Measurements from ENCODE around the gene USP7.
"Not testable (repeated sequence)": the region's sequence is repeated elsewhere in the genome, so short reads cannot be mapped to it uniquely, and the experiment has no call there.

The USP7 gene

DNA sequence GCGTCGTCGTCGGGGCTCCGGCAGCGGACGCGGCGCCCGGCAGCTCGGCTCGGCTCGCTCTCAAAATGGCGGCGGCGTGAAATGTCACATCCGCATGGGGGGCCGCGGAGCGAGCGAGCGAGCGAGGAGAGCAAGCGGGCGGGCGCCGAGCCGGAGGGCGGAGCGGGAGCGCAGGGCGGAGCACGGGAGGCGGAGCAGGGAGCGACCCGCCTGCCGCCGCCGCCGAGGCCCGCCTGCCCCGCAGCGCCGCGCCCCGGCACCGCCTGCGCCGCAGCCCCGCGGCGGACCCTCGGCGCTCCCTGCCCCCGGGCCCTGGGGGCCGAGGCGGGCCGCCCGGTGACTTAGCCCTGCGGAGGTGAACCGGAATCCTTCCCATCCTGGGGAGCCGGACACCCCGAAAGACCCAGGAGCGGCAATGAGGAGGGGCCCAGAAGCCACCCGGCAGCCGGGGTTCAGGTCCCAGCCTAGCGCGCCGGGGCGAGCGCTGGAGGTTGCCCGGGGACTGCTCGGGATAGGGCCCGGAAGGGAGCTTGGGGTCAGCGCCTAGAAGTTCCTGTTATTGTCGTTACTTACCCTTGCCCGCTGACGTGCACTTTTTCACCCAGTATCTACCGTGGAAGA lies at the start of gene USP7:
Gene USP7, minus strand, starts transcription at position 86 of the 621 bp plus-strand sequence. CDS start 621 bp downstream, outside the sequence.
- peak; percentile 92 for DNase-seq

DNA sequence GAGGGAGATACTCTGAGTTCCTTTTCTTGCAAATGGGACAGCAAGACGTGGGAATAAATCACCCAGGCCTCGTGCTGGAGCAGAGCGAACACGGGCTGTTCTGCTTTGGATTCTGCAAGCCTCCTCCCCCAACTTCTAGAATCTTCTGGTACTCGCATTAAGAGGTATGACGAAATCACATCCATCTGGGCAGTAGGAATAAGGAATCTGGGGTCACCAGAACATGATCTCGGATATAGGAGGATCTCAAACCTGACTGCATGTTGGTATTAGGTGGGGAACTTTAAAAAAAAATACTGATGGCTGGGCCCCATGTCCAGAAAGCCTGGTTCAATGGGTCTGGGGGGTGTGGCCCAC lies 49.8 kb upstream of the USP7 start:
- no peak for DNase-seq

DNA sequence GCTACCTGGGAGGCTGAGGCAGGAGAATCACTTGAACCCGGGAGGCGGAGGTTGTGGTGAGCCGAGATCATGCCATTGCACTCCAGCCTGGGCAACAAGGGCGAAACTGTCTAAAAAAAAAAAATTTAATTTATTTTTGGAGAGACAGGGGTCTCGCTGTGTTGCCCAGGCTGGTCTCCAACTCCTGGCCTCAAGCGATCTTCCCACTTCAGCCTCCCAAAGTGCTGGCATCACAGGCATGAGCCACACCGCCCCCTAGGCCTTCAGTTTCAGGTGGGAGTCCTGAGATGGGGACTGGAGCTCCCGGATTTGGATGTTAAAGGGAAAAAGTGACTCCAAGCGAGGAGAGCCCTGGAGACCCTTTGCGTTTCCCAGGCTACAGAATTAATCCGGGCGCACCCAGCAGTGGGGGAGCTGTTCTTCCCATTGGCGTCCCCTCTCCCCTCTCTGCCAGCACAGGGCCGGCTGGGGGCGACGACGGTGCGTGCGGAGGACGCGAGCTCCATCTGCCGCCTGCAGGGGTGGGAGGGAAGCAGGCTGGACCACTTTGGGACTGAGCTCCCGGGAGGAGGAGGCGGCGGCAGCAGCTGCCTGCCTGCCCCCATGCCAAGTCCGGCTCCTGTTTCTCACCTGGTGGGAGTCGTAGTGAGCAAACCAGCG lies 49.3 kb upstream of the USP7 start:
- DNase-seq: peak; percentile 70

DNA sequence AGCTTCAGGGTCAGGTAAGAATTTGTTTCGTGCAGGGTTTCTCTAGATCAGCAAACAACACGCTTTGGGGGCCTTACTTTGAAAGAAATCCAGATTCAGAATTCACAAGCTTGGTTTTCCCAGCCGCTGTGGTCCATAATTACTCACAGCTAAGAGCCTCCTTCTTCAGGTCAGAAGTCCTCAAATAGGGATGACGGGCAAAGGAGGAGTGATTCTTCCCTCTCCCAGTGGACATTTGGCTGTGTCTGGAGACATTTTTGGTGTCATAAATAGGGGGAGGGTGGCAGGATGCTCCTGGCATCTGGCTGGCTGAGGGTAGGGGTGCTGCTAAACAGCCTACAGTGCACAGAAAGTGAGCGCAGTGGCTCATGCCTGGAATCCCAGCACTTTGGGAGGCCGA lies 48.6 kb upstream of the USP7 start:
- no peak for DNase-seq

DNA sequence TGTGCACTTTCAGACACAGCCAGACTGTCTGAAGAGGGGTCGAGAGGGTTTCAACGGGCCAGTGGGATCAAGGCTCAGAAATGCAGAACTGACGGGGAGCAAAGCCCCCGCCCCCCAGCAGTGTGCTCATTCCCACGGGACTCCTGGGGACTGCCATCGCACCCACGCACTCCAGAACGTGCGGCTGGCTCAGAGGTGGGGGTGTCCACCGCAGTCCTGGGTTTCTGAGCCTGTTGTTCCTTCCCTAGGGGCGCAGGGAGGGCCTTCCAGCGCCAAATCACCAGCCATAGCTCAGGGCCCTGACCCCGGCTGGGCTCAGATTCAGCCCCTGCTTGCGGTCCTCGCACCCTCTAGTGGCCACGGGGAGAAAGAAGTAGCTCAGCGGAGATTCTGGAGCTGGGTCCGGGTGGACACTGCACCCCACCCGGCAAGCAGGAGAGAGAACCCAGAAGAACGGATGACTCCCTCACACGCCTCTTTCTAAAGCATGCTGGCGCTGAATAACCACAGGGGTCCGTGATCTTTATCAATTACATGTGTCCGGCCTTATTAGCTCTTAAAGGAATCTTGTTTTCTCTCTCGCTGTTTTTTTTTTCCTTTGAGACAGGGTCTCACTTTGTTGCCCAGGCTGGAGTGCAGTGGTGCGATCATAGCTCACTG lies 45.0 kb upstream of the USP7 start:
- DNase-seq: peak; percentile 75

DNA sequence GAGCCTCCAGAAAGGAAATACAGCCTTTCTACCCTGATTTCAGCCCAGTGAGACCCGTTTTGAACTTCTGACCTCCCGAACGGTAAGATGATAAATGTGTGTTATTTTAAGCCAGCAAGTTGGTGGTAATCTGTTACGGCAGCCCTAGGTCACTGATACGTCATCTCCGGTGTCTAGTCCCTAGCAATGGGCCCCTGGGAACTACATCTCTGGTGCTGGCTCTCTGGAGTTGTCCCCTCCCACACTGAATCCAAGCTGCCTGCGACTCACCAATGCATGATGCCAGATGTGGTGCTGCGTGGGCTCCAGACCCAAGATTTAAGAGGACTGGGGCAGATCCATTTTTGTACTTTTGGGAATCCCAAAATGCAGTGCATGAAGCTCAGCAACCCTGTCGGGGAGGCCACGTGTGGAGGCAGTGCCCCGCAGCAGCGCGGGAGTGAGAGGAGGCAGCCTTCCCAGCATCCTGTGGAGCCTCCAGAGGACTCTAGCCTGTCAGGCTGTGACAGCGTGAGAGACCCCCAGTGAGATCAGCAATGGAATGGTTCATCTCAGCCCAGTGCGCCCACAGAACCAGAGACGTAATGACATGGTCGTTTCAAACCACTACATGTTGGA lies 43.6 kb upstream of the USP7 start:
- no peak for DNase-seq

DNA sequence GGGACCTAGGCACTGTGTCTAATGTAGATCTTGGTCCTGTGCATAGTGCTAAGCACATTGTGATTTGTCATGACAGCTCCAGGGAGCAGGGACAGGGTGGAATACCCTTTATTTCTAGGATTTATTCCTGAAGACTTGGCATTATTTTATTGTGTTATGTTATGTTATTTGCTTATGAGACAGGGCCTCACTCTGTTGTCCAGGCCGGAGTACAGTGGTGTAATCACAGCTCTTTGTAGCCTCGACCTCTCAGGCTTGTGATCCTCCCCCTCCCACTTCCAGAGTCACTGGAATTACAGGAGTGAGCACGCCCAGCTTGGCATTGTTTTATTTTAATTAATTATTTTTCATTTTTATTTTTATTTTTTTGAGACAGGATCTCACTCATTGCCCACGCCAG lies 40.5 kb upstream of the USP7 start:
- no peak for DNase-seq

DNA sequence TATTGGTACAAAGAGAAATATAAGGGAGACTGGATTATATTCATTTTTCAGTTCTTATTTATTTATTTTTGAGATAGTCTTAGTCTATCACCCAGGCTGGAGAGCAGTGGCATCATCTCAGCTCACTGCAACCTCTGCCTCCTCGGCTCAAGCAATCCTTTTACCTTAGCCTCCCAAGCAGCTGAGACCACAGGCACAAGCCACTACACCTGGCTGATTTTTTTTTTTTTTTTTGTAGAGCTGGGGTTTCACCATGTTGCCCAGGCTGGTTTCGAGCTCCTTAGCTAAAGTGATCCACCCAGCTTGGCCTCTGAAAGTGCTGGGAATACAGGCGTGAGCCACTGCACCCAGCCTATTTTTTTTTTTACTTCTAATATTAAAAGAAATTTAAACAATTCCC lies 40.1 kb upstream of the USP7 start:
- DNase-seq: peak; percentile 14

DNA sequence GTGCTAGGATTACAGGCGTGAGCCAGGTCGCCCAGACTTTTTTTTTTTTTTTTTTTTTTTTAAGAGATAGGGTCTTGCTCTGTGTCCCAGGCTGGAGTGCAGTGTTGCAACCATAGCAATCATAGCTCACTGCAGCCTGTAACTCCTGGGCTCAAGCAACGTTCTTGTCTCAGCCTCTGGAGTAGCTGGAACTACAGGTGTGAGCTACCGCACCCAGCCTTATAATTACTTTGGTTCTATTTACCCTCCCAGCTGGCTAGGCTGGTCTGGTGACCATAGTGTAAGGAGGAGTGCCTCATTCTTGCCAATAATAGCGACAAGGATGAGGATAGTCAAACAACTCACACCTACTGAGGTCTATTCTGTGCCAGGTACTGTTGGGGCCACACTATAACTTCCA lies 39.6 kb upstream of the USP7 start:
- DNase-seq: peak; percentile 79

DNA sequence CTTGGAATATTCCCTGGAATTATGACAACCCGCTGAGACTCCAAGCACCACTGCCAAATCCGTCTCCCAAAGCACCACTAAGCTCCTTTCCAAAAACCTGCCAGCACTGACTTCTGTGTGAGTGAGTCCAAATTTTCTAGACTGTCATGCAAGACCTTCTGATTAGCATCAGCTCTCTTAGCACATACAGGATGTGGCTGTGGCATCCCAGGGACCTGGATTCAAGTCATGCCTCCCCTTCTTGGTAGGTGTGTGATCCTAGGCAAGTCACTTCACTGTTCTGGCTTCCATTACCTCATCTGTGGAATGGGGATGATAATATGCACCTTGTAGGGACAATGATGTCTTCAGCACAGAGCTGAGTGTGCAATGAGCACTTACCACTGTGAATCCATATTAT lies 38.3 kb upstream of the USP7 start:
- no peak for DNase-seq

DNA sequence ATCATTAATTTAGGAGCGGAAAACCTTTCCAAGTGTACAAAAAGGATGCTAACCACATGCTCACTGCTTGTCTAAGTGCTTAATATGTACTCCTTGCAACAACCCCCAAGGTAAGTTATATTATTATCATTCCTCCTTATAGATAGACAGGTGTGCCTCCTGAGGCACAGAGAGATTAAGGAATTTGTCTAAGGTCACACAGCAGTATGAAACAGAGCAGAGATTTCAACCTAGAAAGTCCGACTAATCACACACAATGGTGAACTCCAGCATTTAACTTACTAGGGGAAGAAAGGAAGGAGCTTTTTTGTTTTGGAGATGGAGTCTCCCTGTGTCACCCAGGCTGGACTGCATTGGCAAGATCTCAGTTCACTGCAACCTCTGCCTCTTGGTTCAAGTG lies 37.0 kb upstream of the USP7 start:
- DNase-seq: no peak

DNA sequence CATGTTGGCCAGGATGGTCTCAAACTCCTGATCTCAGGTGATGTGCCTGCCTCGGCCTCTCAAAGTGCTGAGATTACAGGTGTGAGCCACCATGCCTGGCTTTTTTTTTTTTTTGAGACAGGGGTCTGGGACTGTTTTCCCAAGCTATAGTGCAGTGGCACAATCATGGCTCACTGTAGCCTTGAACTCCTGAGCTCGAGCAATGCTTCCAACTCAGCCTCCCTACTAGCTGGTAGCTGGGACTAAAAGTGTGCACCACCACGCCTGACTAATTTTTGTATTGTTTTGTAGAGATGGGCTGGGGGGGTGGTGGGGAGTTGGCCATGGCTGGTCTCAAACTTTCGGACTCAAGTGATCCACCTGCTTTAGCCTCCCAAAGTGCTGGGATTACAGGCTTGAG lies 36.1 kb upstream of the USP7 start:
- no peak for DNase-seq

DNA sequence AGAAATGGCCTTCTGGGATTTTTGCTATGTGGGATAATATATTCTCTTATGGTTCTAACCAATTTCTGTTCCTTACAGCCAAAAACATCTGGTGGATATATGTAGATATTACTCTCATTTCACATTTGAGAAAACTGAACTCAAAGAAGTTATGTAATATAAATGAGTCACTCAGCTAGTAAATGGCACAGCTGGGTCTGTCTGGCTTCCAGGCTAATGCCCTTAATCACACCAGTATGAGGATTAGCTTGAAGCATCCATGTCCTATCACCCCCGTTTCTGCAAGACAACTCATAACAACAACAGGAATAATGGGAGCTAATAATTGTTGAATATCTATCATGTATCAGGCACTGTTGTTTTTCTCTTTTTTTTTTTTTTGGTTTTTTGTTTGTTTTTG lies 34.4 kb upstream of the USP7 start:
- DNase-seq: no peak

DNA sequence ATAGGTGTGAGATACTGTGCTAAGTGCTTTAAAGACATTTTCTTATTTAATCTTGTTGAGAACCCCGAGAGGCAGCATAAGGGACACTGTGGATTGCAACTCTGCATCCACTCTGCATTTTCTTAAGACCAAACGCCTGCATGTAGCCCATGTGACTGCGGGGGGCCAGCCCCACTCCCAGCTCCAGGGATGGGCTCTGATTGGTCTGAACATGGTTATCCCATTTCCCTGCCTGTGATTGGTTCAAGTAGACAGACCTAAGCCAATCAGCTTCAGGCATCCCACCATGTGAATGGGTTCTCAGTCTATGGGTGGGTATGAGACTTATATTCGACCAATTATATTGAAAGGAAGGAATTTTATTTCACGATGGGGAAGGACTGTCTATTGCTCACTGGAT lies 33.2 kb upstream of the USP7 start:
- no peak for DNase-seq

DNA sequence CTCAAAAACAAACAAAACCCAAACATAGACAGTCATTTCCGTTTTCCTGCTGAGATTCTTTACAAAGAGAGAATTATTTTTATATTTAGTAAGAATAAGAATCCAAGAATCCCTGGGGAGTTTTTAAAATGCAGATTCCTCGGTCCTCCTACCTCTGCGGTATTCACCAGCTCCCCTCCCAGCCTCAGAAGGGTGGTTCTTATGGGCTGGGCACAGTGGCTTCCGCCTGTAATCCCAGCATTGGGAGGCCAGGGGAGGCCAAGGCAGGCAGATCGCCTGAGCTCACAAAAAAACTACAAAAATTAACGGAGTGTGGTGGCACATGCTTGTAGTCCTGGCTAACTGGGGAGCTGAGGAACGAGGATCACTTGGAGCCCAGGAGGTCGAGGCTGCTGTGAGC lies 26.7 kb upstream of the USP7 start:
- no peak for DNase-seq

DNA sequence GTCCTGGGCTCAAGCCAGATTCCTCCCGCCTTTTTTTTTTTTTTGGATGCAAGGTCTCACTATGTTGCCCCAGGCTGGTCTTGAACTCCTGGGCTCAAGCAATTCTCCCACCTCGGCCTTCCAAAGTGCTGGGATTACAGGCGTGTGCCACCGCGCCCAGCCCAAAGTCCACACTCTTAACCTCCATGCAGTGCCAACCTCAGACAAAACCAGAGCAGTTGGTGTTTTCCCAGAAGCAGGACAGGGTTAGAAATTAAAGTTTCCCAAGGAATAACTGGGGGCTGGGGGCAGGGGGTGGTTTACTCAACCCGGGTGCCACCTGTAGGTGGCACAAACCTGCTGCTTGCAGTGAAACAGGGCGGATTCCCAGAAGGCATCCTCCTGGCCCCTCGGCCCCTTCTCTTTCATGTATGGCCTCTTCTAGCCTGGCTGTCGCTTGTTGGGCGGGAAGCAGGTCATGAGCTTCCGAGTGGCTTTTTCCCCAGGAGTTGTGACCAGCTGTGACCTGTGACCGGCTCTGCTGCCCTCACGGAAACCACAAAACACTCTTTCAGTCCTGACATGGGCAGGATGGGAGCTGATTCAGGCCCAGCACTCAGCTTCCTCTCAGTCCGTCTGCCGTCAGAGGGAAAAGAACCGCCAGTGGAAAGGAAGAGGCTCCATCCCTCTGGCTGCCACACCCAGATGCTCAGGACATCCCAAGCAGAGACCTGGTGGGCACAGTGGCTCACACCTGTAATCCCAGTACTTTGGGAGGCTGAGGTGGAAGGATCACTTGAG lies 25.6 kb upstream of the USP7 start:
- DNase-seq: no peak

DNA sequence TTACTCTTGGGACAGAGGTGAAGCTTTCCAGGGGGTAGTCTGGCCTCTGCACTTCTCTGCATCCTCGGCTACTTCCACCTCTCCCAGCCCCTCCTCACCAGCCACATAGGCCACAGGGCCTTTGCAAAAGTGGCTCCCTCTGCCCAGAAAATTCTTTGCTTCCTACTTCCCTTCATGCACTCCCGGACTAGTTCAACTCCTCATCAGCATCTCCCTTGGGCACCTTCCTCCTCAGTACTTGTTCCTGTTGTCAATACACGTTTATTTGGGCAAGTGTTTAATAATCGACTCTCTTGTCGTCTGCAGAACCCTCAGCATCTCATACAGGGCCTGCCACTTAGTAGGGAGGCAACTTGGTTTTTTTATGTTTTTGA lies 23.1 kb upstream of the USP7 start:
- no peak for DNase-seq

DNA sequence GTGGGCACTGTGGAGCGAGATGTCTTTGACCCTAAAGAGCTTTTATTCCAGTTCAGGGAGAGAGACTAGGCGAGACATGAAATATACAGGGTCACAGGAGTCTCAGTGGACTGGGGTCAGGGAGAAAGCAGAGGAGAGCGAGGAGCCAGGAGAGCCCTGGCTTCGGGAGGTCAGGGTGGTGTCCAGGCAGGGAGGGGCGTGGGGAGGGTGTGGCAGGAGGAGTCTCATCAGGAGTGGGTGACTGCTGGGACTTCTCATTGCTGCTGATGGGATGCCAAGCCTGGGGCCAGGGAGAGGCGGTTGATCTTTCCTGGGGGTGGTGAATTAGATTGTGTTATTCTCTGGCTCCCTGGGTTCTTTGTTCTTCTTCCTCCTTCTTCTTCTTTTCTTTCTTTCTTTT lies 22.4 kb upstream of the USP7 start:
- DNase-seq: no peak

DNA sequence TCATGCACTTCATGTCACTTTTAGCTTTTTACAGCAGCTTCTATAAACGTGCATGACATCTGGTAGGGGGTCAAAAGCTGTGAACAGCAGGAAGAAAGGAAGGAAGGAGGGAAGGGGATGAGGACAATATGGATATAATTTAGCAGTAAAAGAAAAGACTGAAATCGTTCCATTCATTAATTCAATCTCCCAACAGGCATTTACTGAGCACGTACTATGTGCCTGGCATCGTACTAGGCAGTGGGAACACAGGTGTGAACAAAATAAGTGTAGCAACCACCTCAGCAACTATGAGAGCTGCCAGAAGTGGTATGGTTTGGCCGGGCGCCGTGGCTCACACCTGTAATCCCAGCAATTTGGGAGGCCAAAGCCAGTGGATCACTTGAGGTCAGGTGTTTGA lies 19.1 kb upstream of the USP7 start:
- no peak for DNase-seq

DNA sequence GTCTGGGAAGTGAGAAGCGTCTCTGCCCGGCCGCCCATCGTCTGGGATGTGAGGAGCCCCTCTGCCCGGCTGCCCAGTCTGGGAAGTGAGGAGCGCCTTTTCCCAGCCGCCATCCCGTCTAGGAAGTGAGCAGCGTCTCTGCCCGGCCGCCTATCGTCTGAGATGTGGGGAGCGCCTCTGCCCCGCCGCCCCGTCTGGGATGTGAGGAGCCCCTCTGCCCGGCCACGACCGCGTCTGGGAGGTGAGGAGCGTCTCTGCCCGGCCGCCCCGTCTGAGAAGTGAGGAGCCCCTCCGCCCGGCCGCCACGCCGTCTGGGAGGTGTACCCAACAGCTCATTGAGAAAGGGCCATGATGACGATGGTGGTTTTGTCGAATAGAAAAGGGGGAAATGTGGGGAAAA lies 18.2 kb upstream of the USP7 start:
- DNase-seq: not testable (repeated sequence)

DNA sequence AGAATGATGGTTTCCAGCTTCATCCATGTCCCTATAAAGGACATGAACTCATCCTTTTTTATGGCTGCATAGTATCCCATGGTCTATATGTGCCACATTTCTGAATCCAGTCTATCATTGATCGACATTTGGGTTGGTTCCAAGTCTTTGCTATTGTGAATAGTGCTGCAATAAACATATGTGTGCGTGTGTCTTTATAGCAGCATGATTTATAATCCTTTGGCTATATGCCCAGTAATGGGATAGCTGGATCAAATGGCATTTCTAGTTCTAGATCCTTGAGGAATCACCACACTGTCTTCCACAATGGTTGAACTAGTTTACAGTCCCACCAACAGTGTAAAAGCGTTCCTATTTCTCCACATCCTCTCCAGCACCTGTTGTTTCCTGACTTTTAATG lies 12.5 kb upstream of the USP7 start:
- DNase-seq: not testable (repeated sequence)

DNA sequence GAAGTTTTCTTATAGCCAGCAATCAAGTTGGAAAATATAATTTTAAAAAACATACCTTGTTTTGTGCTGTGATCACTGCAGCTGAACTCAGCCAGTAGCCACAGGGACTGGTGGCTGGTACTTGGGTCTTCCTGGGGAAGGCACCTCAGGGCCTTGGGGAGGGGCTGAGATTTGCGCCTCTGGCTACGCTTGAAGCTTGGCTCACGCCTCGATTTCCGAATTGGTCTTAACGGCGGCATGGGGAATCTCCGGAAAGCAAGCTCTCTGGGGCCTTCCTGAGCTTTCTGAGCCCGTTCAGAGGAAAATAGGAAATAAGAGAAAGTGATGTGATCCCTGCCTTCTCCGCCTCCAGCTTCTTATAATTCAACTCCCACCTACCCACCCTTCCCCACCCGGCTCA lies 11.3 kb upstream of the USP7 start:
- no peak for DNase-seq

DNA sequence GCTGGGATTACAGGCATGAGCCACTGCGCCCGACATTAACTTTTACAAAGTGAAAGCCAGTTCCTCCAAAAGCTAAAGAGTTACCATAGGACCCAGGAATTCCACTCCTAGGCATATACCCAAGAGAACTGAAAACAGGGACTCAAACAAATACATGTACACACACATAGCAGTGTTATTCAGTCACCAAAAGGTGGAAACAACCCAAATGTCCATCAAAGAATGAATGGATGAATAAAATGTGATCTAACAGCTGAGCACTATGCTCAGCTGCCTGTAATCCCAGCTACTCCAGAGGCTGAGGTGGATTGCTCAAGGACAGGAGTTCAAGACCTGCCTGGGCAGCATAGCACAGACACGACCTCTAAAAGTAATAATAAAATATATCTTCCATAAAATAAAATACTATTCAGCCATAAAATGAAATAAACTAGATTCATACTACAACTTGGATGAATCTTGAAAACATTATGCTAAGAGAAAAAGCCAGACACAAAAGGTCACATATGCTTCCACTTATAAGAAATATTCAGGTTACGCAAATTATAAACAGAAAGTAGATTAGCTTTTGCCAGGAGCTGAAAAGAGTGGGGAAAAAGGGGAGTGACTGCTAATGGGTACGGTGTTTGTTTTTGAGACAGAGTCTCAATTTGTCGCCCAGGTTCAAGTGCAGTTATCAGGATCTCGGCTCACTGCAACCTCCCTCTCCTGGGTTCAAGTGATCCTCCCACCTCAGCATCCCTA lies 9.3 kb upstream of the USP7 start:
- no peak for DNase-seq
